HepG2 (cell line): ENCODE data around the gene RUNDC1. TPM values are rescaled to one million over a fixed set of nuclear protein-coding genes. Genes with fewer than 3 reads are reported as not detected.
A peak's percentile ranks its signal among the peaks of the same experiment; 100 is the strongest.

Source experiments
- ATAC-seq: fragments of 200-7000 bp; cut with Tn5 transposase; 3 replicates; pipeline ENCODE4 v1.9.1; 2020; ENCODE audit warnings: mild to moderate bottlenecking, moderate library complexity
- BruUV-seq: library from RNA; stranded (reverse); fragments of 400-500 nt; replicated peaks from 2 replicates; lab custom pipeline; 2021; lab: Mats Ljungman, UMichigan
- CTCF ChIA-PET: fragments of 300-600 bp; formaldehyde crosslinking; extraction: SDS; loops from one replicate; lab custom pipeline; 2021; ENCODE audit warnings: low total read pairs, inconsistent platforms, low intra/inter-chr PET ratio; lab: Yijun Ruan, JAX
- POLR2A ChIA-PET: fragments of 350-600 bp; sonication (Branson Sonifier 250); formaldehyde crosslinking; loops from one replicate; lab custom pipeline; 2020; ENCODE audit warnings: antibody characterized with exemption, inconsistent platforms; lab: Yijun Ruan, JAX
- DNase-seq: peaks from one replicate; pipeline ENCODE4 v3.0.0-alpha.2; 2015; ENCODE audit warnings: low spot score
- FAIRE-seq: peaks from 3 replicates; lab custom pipeline; 2011; peaks lifted over from hg19 to GRCh38; lab: Jason Lieb, UNC
- H2AFZ ChIP-seq: one replicate; pipeline ENCODE4 v1.6.1; 2011; ENCODE audit warnings: low read length, inconsistent platforms
- H3K27ac ChIP-seq: fragments of 300-600 bp; 3 replicates; pipeline ENCODE4 v1.8.0; 2011; ENCODE audit warnings: mixed run types, mild to moderate bottlenecking, mixed read lengths, low read length, inconsistent platforms; ENCODE audit not compliant: insufficient read depth; ENCODE audit errors: extremely low read length
- H3K27me3 ChIP-seq, 2 experiments: fragments of 200-600 bp in 1 of 2; 2 replicates in 1 of 2; 3 replicates in 1 of 2; pipeline versions ENCODE4 v1.6.0 to v1.8.0; 2011; ENCODE audit warnings: low read length in 2 of 2, mild to moderate bottlenecking in 2 of 2, moderate library complexity in 2 of 2, inconsistent platforms in 1 of 2; ENCODE audit not compliant: insufficient read depth in 2 of 2, control insufficient read depth in 1 of 2
- H3K36me3 ChIP-seq, 2 experiments: fragments of 200-600 bp in 1 of 2; replicated peaks in 1 of 2; 2 replicates in 1 of 2; 3 replicates in 1 of 2; pipeline versions ENCODE4 v1.5.1 to v1.8.0; 2011; ENCODE audit warnings: low read length in 2 of 2, inconsistent platforms in 1 of 2; ENCODE audit not compliant: insufficient read depth in 2 of 2, control insufficient read depth in 1 of 2
- H3K4me1 ChIP-seq: 2 replicates; pipeline ENCODE4 v1.5.1; 2012; ENCODE audit warnings: low read length, inconsistent platforms; ENCODE audit not compliant: insufficient read depth
- H3K4me2 ChIP-seq: 2 replicates; pipeline ENCODE4 v1.6.0; 2011; ENCODE audit warnings: low read depth, low read length, inconsistent platforms
- H3K4me3 ChIP-seq, 3 experiments: fragments of 200-600 bp in 1 of 3; sonication (generic), shearing (Covaris generic) in 1 of 3; replicated peaks in 1 of 3; 2 replicates each; pipeline ENCODE4 v1.5.1; 2011 to 2016; ENCODE audit warnings: low read length in 3 of 3, inconsistent platforms in 2 of 3, low read depth in 2 of 3, mild to moderate bottlenecking in 2 of 3, control low read depth in 1 of 3, mixed read lengths in 1 of 3; ENCODE audit not compliant: insufficient read depth in 1 of 3
- H3K79me2 ChIP-seq: one replicate; pipeline ENCODE4 v1.6.1; 2011; ENCODE audit warnings: low read length, inconsistent platforms; ENCODE audit not compliant: insufficient read depth
- H3K9ac ChIP-seq: 2 replicates; pipeline ENCODE4 v1.6.0; 2011; ENCODE audit warnings: mild to moderate bottlenecking, low read depth, low read length, inconsistent platforms; ENCODE audit not compliant: insufficient read depth
- H3K9me3 ChIP-seq: 2 replicates; pipeline ENCODE4 v1.5.1; 2012; ENCODE audit warnings: mild to moderate bottlenecking, low read length
- H4K20me1 ChIP-seq: 2 replicates; pipeline ENCODE4 v1.6.0; 2011; ENCODE audit warnings: inconsistent platforms, mild to moderate bottlenecking, low read length, moderate library complexity; ENCODE audit not compliant: insufficient read depth
- FOXA3 ChIP-seq: IDR thresholded peaks from 2 replicates; pipeline ENCODE4 v1.6.1; 2016; ENCODE audit warnings: missing genetic modification reagents, missing compliant biosample characterization
- HNF1B ChIP-seq: sonication (generic); formaldehyde crosslinking; IDR thresholded peaks from 2 replicates; pipeline ENCODE4 v1.5.1; 2020; ENCODE audit warnings: mild to moderate bottlenecking, moderate library complexity, missing genetic modification reagents
- KLF16 ChIP-seq, 2 experiments: sonication (generic) in 1 of 2; formaldehyde crosslinking in 1 of 2; IDR thresholded peaks; 2 replicates each; pipeline versions ENCODE4 v1.6.1 to v1.8.0; 2016 to 2023; ENCODE audit warnings: missing genetic modification reagents in 2 of 2, missing compliant biosample characterization in 1 of 2
- RARA ChIP-seq: IDR thresholded peaks from 2 replicates; pipeline ENCODE4 v1.6.1; 2016; ENCODE audit warnings: missing genetic modification reagents, missing compliant biosample characterization
- ZBTB25 ChIP-seq: IDR thresholded peaks from 2 replicates; pipeline ENCODE4 v1.6.1; 2018; ENCODE audit warnings: missing genetic modification reagents
- ZBTB40 ChIP-seq, 2 experiments: fragments of 450-650 bp in 1 of 2; sonication (generic) in 1 of 2; formaldehyde crosslinking in 1 of 2; IDR thresholded peaks; 2 replicates each; pipeline versions ENCODE4 v1.6.1 to v1.8.0; 2016 to 2022; ENCODE audit warnings: antibody characterized with exemption in 1 of 2, mild to moderate bottlenecking in 1 of 2, missing genetic modification reagents in 1 of 2
- ZNF790 ChIP-seq: sonication (generic); formaldehyde crosslinking; IDR thresholded peaks from 2 replicates; pipeline ENCODE4 v1.8.0; 2022; ENCODE audit warnings: missing genetic modification reagents, mild to moderate bottlenecking, borderline replicate concordance
- ZNF816 ChIP-seq: sonication (generic); formaldehyde crosslinking; IDR thresholded peaks from 2 replicates; pipeline ENCODE4 v1.8.0; 2022; ENCODE audit warnings: missing genetic modification reagents, mild to moderate bottlenecking, borderline replicate concordance
- WGBS: methylation state at CpG from one replicate; pipeline ENCODE4 v1.1.6; 2017; ENCODE audit warnings: low lambda C conversion rate; 5-methylcytosine and 5-hydroxymethylcytosine counted together
- in situ Hi-C: cut with HindIII; loops from 2 replicates; pipeline ENCODE4 v1.10.0; 2017; ENCODE audit warnings: low pct_unique_long_range_greater_than_20kb; ENCODE audit not compliant: extremely low pct_ligation_motif_present
- intact Hi-C: fragments of 100-400 bp; cut with micrococcal nuclease; formaldehyde crosslinking; loops from one replicate; pipeline ENCODE4 v1.10.0; 2022; ENCODE audit not compliant: unreplicated experiment
- polyA plus RNA-seq, 8 experiments: library from polyadenylated mRNA; depleted of rRNA in 3 of 8; stranded (reverse) in 7 of 8; unstranded in 1 of 8; fragments of >200 nt; fragmentation: Illumina TruSeq in 4 of 8; extraction: Trizol in 4 of 8; gene quantifications; 2 replicates each; pipeline versions ENCODE4 v1.2.1 to v1.2.3, GENCODE V29; 2011 to 2016; ENCODE audit warnings: low read depth in 4 of 8, missing spikeins in 1 of 8, mixed read lengths in 1 of 8; ENCODE audit not compliant: insufficient read depth in 1 of 8
- total RNA-seq, 5 experiments: library from RNA; depleted of rRNA; stranded (reverse); fragments of >200 nt; fragmentation: Illumina TruSeq; extraction: Trizol; gene quantifications; 2 replicates each; pipeline ENCODE4 v1.2.3, GENCODE V29; 2016; ENCODE audit warnings: low read depth in 1 of 5

Gene RUNDC1
- total and polyA plus RNA-seq, 2 of the 13 experiments (the other 11 are each of a cell fraction or from before 2014, with no cell fraction given), result 10.3 to 11.4 TPM

- Histone ChIP-seq H3K4me3 (no peak overlapping the region), H3K4me2 (no peak overlapping the region), H4K20me1 (no peaks in the 10 kb centered on the region), H3K9me3 (no peaks in the 10 kb centered on the region), H3K9ac (no peak overlapping the region), H3K79me2 (no peaks in the 10 kb centered on the region), H2AFZ (no peak overlapping the region), H3K36me3 (peaks cover 9 to 35% of the 10 kb centered on the region in 2 experiments), H3K27me3 (no peaks in the 10 kb centered on the region), H3K4me1 (peaks cover 13% of the 10 kb centered on the region), H3K27ac (no peak overlapping the region)
- FAIRE-seq, result peak; percentile 86
- peak; percentile 55 for DNase-seq
- 77% methylated on average over 1 of the region's 1 CpG for WGBS
- peak; percentile 73 for ATAC-seq
- in situ Hi-C loops, result no loop called here
- ChIA-PET CTCF (no interaction called here), POLR2A (interaction anchor here (1.4 to 1.7 kb wide), 2 partner anchors 44 to 129 kb away, joined by 7 to 8 read pairs; partner anchors contain the start of genes BECN1 and RPL27)
- no TSS peak for BruUV-seq
- intact Hi-C loops, result no loop called here
- TF ChIP-seq RARA (peak; percentile 17; the same call in 1 of the 2 replicates), HNF1B (CRISPR knock-in tag) (peak; percentile 41; the same call in 1 of the 2 replicates), ZBTB40 (IDR thresholded peaks at IDR 0.05) (no peak), ZBTB40 (CRISPR knock-in tag; IDR thresholded peaks at IDR 0.05) (0 out of 2 replicates have a peak, but pooled peaks have one; percentile 22), ZNF790 (no peak), FOXA3 (CRISPR knock-in tag) (0 out of 2 replicates have a peak, but pooled peaks have one; percentile 21), ZNF816 (CRISPR knock-in tag) (no peak), ZBTB25 (CRISPR knock-in tag) (no peak), KLF16 (CRISPR knock-in tag; IDR thresholded peaks at IDR 0.05) (no peak)
Observed at GRCh38 chr17:42953669-42954068, 26.7 kb upstream of the RUNDC1 start.
